GM18873 (cell line): ENCODE measurements around the gene TEX9.
"Not testable (repeated sequence)": the region's sequence is repeated elsewhere in the genome, so short reads cannot be mapped to it uniquely, and the experiment has no call there.

ENCODE experiments used
- ATAC-seq: cut with Tn5 transposase; IDR thresholded peaks from one replicate; pipeline ENCODE4 v1.9.1; 2021; ENCODE audit warnings: mild to moderate bottlenecking, moderate library complexity, moderate number of reproducible peaks; ENCODE audit not compliant: unreplicated experiment, low FRiP score

The TEX9 gene

DNA sequence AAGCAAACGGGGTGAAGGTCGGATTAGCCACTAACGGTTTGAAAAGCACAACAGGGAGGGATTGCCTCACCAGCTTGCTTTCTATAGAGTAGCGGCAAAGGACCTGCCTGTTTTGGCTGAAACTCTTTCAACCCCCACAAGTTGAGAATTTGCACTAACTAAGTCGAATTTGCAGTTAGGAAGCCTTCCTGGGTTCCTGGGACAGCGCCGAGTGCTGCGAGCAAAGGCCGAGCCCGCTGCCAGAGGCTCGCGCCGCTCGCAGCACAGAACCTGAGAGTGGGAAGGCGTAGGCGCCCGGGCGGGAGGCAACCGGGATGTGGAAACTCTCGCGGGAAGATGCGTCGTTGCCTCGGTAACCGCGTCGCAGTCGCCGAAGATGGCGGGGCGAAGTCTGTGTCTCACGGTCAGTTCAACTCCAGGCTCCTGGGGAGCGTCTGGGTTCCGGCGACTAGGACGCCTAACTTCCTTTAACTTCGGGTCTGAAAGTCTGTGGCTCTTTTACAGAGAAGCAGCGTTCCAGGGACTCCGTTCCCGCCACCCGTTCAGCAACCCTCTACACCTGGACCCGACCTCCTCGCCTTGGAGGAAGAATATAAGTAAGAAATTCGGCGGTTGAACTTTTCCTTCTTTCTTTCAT lies at the start of gene TEX9:
Gene TEX9 (plus strand): TSS at position 352 of the 637 bp plus-strand sequence. CDS start 25 bp downstream, at position 377.
- ATAC-seq, result peak; percentile 82

- not testable (repeated sequence) for ATAC-seq
Measured at GRCh38 chr15:56316561-56316960, 48.7 kb upstream of the TEX9 start.

GRCh38 chr15:56320316-56320715 lies 44.9 kb upstream of the TEX9 start:
- ATAC-seq, result no peak

- ATAC-seq, result no peak
Measured at GRCh38 chr15:56320861-56321260, 44.4 kb upstream of the TEX9 start.

- ATAC-seq, result no peak
Measured at GRCh38 chr15:56322444-56322843, 42.8 kb upstream of the TEX9 start.

GRCh38 chr15:56323435-56323834 lies 41.8 kb upstream of the TEX9 start:
- ATAC-seq, result no peak

- ATAC-seq, result no peak
Measured at GRCh38 chr15:56325186-56325585, 40.0 kb upstream of the TEX9 start.

GRCh38 chr15:56327721-56328502 lies 37.3 kb upstream of the TEX9 start:
- ATAC-seq, result no peak

DNA sequence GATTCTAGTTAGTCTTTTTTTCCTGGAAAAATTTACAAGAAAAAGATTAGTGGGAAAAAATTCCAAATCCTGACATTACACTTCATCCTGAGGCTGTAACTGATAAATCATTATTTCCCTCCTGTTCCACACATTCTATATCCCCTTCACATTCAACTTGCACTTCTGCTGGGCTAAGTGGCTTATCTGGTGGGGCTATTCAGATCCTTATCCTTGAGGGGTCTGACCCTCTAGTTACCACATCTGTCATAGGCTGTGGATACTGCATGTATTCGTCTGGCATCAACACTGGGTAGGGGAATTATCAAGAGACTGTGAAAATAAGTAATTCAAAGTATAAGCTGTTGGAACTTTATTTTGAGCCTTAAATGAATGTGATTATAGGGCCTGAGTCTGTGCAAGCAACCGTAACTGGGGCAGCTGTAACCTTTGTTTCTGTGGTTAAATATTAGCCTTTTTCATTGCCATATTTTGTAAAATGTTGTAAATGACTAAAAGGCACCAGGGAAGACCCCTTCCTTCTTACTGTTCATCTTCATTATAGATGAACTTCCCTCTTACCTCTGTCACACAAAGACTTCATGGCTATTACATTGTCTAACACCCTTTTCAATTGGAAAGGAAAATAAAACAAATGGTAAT lies 28.0 kb upstream of the TEX9 start:
- ATAC-seq, result no peak

DNA sequence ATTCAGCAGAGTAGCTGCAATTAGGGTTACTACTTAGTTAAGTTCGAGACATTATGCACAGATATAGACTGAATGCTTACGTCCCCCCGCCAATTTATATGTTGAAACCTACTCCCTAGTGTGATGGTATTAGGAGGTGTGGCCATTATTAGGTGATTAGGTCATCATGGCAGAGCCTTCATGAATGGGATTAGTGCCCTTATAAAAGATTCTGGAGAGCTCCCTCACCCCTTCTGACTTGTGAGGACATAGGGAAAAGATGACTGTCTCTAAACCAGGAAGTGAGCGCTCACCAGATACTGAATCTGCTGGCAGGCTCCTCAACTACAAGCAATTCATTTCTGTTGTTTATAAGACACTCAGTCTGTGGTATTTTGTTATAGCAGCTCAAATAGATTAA lies 25.6 kb upstream of the TEX9 start:
- no peak for ATAC-seq

DNA sequence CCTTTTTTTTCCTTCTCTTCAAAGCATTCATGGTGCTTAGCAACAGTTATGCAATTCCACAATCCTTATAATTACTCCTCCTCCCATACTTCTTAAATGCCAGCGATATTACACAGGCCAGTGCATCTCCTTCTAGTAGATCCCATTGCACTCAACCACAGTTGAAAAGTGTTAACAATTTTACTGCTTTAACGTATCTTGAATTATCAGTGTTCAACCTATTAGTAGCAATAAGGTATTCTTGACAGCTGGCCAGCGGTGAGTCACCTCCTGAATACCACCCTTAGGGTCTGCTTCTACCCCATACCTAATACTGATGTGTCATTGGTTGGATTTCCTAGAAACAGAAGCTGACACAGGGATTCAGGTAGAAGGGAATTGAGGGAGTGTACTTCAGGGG lies 24.0 kb upstream of the TEX9 start:
- no peak for ATAC-seq

GRCh38 chr15:56342653-56343052 lies 22.6 kb upstream of the TEX9 start:
- no peak for ATAC-seq

- no peak for ATAC-seq
Measured at GRCh38 chr15:56343879-56344278, 21.3 kb upstream of the TEX9 start.

DNA sequence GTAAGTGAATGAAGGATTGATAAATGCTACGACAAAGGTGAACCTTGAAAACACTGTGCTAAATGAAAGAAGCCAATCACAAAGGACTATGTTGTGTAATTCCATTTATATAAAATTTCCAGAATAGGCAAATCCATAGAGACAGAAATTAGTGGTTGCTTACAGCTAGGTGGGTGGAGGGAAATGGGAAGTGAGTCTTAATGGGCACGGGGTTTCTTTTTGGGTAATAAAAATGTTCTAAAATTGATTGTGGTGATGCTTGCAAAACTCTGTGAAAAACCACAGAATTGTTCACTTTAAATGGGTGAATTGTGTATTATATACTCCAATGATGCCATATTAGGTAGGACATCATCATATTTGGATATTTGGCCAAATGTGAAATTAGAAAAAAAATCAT lies 20.9 kb upstream of the TEX9 start:
- ATAC-seq, result no peak

DNA sequence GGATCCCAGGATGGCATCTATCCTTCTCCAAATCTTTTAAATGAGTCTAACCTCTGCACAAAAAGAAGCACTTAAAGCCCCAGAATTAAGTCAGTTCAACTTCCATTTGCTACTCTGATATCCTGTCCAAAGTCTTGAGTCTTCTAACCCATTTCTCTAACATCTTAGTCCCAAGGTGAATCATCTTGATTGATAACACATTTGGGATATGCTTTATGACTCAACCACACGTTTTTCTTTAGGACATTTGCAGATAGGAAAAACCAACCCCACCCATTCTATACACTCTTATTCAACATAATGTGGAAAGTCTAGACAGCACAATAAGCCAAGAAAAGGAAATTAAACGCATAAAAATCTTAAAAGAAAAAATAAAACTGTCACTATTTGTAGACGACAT lies 18.8 kb upstream of the TEX9 start:
- ATAC-seq, result no peak

GRCh38 chr15:56349554-56349953 lies 15.7 kb upstream of the TEX9 start:
- ATAC-seq, result no peak

DNA sequence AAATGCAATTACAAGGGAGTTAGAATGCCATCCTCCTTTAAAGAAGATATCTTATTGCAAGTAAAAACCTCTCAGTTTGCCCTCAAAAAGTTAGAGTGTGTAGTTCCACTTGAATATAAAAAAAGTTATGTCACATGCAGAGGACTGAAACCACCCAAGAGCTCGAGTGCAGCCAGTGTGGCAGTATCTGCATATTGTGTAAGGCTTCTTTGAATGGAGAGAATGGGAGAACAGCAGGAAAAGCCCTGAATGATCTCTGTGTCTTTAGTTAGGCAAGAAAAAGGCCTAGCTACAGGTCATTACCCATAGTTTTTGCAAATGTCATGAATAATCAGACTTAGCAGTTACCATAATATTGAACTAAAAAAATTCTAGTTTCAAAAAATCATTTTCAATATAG lies 13.9 kb upstream of the TEX9 start:
- no peak for ATAC-seq

GRCh38 chr15:56351957-56352506 lies 13.2 kb upstream of the TEX9 start:
- ATAC-seq, result no peak

GRCh38 chr15:56353119-56353518 lies 12.1 kb upstream of the TEX9 start:
- no peak for ATAC-seq

- no peak for ATAC-seq
Measured at GRCh38 chr15:56353740-56354139, 11.5 kb upstream of the TEX9 start.

GRCh38 chr15:56356616-56357015 lies 8.6 kb upstream of the TEX9 start:
- ATAC-seq, result no peak
